Fibroblast of lung (primary cell): ENCODE measurements around the gene PPP1R10.

ENCODE experiments used
- EZH2 ChIP-seq: IDR thresholded peaks from 2 replicates; pipeline ENCODE4 v1.5.1; 2012; ENCODE audit warnings: low read length, control low read depth, mild to moderate bottlenecking; ENCODE audit errors: missing control alignments
- TF ChIP-seq, protein P1 (sequence below), 2 donors: IDR thresholded peaks in 1 of 2; conservative IDR thresholded peaks in 1 of 2; 1 replicate in 1 of 2; 2 replicates in 1 of 2; pipeline ENCODE4 v1.5.1; 2011 to 2012; ENCODE audit warnings: low read length in 2 of 2, control low read depth in 1 of 2, inconsistent platforms in 1 of 2, low read depth in 1 of 2, mild to moderate bottlenecking in 1 of 2

- TF ChIP-seq, protein P1, sequence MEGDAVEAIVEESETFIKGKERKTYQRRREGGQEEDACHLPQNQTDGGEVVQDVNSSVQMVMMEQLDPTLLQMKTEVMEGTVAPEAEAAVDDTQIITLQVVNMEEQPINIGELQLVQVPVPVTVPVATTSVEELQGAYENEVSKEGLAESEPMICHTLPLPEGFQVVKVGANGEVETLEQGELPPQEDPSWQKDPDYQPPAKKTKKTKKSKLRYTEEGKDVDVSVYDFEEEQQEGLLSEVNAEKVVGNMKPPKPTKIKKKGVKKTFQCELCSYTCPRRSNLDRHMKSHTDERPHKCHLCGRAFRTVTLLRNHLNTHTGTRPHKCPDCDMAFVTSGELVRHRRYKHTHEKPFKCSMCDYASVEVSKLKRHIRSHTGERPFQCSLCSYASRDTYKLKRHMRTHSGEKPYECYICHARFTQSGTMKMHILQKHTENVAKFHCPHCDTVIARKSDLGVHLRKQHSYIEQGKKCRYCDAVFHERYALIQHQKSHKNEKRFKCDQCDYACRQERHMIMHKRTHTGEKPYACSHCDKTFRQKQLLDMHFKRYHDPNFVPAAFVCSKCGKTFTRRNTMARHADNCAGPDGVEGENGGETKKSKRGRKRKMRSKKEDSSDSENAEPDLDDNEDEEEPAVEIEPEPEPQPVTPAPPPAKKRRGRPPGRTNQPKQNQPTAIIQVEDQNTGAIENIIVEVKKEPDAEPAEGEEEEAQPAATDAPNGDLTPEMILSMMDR (conservative IDR thresholded peaks at IDR 0.05 in 1 of 2, IDR thresholded peaks at IDR 0.05 in 1 of 2; ENCODE audit: low read depth in 1 of 2, low read length in 2 of 2) = no peak
- TF ChIP-seq EZH2 = no peak
Measured at GRCh38 chr6:30571762-30572082, 45.3 kb downstream of the PPP1R10 start.
